IPS-NIHi7 (cell line): ENCODE data around the gene ASTL.
"Not testable (repeated sequence)": the region's sequence is repeated elsewhere in the genome, so short reads cannot be mapped to it uniquely, and the experiment has no call there.

Source experiments
- DNase-seq: peaks from one replicate; pipeline ENCODE4 v3.0.0; 2012; ENCODE audit warnings: mixed read lengths; ENCODE audit errors: extremely low spot score

The ASTL gene

GRCh38 chr2:96146153-96146880 lies 8.0 kb upstream of the ASTL start:
- DNase-seq, result no peak

DNA sequence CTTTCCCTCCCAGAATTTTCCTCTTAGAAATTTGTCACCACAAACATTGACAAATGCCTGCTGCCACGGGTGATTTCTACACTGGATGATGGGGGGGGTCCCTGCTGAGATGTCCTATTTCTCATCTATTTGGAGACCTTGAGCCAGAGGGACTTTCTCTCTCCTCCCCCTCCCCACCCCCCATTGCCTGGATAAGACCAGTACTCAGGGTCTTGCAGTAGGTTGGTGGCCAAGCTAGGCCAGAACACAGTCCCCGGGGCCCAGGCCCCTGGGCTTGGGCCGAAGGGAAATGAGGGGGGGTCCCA lies 7.5 kb upstream of the ASTL start:
- no peak for DNase-seq

DNA sequence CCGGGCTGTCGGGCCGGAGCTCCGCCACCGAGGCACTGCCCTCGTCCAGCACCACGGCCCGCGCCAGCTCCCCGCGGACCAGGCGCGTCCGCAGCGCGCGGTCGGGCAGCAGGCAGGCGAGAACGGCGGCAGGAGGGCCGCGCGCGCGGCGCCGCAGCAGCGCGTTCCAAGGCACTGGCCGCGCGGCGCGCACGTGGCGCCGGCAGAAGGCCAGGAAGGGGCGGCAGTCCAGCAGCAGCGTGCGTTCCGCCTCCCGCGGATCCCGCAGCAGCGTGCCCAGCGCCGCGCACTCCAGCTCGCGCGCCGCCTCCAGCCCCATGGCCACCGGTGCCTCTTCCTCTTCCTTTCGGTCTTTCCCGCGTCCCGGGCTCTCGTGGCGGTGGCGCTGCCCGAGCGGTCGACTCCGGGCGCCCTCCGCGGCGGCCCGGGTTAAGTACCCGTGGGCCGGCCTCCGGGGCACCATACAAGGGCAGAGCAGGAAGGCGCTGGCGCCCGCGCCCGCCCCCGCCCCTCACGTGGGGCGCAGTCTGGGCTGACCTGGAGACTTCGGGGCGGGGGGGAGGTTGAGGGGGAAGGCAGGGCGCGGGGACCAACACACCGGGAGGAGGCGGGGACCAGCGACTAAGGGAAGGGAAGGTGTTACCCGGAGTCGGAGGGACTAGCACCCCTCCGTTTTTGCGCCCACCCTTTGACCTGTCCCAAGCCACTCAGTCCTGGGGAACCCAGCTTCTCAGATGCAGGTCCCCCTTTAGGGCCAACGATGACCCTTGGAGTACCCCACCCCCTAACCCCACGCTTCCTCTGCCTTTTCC lies 6.9 kb upstream of the ASTL start, which contains the start of gene DUSP2:
Gene DUSP2 (minus strand): TSS at position 405 of the 812 bp plus-strand sequence. CDS start 86 bp downstream, at position 319.
- peak; percentile 68 for DNase-seq

GRCh38 chr2:96144481-96145035 lies 6.3 kb upstream of the ASTL start:
- DNase-seq, result no peak

GRCh38 chr2:96143848-96144480 lies 5.7 kb upstream of the ASTL start:
- DNase-seq, result peak; percentile 74

DNA sequence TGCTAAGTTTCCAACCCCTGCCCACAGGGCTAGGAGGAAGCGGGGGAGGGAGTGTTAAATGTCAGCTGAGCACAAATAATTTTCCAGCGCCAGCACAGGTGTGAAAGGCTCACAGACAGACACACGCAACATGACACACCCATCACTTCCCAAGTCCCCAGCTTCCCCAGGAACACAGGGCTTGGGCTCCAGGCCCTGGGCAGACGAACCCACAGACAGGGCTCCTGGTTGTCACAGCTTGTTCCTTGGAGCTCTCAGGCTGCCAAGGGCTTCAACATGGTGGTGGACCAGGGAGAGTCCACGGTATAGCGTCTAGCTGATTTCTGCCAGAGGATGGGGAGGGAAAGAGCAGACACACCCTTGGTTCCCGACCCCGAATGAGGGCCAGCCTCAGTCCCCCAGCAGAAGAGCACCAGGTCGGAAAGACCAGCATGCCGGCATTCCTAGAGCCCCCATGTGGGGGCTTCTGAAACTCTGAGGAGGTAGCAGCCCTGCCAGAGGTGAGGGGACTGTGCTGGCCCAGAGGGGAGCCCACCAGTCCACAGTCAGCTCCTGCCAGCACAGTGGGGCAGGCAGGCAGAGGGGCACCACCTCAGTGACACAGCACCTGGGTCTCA lies 5.0 kb upstream of the ASTL start:
- no peak for DNase-seq

DNA sequence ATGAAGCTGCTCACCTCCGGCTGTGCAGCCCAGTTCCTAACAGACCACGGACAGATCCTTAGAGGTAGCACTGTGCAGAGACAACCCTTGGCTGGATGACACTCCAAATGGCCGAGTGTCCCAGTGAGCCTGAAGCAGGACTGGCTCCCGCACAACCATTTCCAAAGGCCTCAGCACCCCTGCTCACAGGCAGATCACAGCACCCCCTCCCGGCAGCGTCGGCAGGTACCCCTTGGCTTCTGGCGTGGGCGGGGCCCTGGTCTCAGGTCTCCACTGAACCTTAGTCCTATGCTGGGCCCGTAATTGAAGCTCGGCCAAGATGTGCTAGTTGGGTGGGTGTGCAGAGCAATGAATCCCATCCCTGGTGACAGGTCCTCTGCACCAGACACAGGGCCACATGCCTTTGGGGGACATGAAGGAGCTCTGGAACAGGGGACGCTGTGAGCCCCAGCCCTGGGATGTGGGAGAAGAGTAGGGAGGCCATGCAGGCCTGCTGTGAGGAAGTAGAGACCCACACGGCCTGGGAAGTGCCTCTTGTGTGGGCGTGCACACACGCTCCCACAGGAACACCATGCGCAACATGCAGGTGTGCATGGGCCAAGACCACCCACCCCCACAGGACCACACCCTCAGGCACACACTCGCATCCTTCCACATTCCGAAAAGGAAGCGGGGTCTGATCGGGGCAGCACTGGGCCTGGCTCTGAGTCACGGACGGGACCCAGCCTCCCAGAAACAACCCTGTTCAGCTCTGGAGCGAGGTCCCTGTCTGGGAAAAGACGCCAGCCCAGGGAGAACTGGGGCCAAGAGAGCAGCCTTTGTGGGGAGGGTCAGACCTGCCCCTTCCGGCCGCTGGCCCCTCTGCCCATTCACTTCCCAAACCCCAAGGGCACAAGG lies 4.2 kb upstream of the ASTL start:
- no peak for DNase-seq

DNA sequence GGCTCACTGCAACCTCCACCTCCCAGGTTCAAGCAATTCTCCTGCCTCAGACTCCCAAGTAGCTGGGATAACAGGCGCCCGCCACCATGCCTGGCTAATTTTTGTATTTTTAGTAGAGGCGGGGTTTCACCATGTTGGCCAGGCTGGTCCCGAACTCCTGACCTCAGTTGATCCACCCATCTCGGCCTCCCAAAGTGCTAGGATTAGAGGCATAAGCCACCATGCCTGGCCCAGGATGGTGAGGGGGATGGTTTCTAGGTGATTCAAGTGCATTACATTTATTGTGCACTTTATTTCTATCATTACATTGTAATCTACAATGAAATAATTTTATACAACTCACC lies 3.3 kb upstream of the ASTL start:
- DNase-seq, result not testable (repeated sequence)

DNA sequence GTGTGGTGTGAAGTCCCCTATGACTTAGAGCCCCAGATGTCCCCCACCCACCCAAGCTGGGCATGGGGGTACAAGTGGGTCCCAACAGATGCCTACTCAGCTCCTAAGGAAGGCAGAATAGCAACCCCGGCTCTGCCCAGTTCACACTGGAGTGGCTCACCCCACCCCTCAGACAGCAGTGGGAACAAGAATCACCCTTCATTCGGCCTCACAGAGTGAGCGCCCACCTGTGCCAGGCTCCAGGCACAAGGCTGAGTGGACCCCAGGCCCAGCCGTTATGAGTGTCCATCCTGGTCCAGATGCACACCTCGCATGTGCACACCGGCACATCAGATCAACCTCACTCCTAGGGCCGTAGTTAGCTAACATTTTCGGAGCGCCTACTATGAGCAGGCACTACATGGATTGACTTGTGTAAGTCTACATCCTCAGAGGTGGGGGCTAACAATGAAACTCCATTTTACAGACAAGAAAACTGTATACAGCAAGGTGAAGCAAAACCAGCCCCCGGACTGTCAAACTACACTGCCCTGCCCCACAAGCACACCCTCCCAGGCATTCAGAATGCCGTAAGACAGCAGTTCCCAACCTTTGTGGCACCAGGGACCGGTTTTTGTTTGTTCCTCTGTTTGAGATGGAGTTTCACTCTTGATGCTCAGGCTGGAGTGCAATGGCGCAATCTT lies 2.8 kb upstream of the ASTL start:
- no peak for DNase-seq

DNA sequence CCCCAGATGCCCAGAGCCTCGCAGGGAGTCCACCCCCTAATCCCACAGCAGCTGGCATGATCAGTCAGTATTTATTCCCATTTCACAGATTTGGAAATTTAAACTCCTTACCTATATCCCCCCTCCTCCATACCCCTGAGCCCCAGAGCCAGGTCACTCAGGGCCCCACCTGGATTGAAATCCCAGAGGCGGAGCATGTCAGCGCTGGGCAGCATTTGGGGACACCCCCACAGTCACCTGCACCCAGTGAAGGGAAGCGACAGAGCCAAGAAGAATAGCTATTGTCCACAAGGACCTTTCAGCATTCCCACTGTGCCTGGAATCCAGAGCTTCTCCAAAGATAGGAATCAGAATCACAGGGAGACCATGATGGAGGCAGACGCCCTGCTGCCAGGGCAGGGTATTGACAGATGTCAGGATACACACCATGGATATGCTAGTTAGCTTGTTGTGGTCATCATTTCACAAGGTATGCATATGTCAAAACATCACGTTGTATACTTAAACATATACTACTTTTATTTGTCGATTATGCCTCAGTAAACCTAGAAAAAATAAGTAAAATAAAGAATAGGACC lies 968 bp upstream of the ASTL start:
- no peak for DNase-seq

GRCh38 chr2:96137321-96138178 lies 752 bp downstream of the ASTL start:
- no peak for DNase-seq

DNA sequence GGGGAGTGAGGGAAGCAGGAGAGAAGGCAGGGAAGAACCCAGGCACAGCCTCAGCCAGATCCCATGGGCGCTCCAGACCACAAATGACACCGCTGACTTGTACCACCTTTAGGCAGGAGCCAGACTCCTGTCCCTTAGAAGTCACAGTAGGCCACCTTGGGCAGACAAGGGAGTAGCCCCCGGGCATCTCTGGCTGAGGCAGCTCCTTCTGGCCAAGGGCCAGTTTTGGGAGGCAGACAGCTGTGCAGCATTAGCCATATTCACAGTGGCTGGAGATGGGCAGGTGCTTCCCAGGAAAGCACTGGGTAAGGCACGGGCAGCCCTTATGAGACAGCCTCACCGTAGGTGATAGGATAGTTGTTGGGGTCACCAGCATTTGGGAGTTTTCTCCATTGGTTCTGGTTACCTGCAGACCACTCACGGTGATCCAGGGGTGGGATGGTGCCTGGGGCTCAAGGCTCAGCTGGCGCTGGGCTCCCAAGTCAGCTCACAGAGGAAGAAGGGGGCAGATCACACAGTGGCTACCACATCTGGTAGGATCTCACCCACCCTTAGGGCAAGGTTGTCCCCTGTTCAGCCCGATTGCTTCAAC lies 2.1 kb downstream of the ASTL start:
- DNase-seq, result no peak

DNA sequence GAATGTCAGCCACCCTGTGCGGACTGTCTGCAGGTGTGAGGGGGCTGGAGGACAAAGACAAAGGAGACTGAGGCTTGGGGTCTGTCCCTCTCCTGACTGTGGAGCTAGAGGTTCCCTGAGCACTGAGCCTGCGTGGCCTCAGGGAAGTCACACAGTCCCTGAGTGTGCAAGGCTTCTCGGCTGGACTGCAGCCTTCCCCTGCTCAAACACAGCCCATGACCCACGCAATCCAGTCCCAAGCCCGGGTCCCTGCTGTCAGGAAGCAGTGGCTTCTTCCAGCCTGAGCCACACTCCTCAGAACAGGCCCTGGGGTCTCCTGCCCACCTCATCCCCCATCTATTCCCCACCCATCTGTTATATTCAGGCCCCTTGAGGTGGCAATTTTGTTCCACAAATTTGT lies 2.7 kb downstream of the ASTL start:
- DNase-seq, result no peak

DNA sequence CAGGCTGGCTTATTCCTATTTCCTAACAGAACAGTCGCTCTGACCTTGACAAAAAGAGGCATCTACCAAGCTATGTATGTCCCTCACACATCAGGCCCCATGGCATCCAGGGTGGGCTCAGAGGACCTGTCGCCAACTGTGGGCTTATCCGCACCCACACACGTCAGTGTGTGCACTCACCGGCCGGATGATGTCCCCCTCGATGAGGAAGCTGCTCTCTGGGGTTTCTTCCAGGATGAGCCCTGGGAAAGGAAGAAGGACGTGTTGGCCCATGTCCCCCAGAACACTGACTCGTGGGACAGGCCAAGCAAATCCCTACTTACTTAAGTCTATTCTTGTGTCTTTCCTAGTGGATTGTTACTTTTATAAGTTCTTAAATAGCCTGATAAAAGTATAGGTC lies 3.1 kb downstream of the ASTL start:
- DNase-seq, result no peak

DNA sequence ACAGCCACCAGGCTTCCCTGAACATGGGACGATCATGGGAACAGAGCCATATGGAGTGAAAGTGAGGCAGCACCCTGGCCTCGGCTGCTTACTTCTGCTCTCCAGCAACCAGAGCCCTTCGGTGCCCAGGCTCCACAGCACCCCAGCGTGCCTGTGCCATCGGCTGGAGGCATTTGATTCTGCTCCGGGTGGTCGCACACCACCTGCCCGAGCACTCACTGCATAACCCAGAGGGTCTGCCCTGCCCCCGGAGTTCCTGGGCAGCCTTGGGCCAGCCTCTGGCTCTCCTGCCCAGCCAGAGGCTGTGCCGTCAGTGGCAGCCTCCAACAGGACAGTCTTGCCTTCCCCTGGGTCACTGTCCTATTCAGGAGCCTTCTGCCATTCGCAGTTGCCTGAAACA lies 3.9 kb downstream of the ASTL start:
- no peak for DNase-seq

GRCh38 chr2:96131813-96132745 lies 6.2 kb downstream of the ASTL start:
- no peak for DNase-seq

DNA sequence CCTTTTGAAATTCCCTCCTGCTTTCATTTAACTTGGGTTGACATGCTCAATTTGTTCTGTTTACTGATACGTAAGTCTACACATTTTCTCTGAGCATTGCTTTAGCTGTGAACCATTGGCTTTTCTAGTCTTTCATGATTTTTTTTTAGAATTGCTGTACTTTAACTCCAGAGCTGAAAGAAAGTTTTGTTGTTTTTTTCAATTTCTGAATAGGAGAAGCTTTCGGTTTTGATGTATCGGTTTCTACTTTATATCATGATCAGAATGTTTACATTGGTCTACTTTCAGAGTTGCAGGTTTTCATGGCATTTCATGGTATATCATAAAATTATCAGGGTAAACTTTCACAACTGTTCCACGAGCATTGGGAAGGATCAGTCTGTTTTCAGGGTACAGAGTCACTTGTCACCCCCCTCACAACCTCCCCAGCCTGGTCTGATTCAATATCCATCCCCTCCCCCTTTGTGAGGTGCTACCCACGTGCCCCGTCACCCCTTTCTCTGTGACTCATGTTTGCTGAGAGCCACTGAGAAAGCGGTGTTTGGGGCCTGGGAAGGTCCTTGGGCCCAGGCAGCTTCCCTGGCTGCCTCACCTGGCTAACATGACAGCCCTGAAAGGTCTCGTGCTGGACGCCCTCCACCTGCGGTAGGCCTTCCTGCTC lies 7.0 kb downstream of the ASTL start:
- no peak for DNase-seq
